ENCODE results near the gene FCRL5.
"Not testable (repeated sequence)": the region's sequence is repeated elsewhere in the genome, so short reads cannot be mapped to it uniquely, and the experiment has no call there.

Gene FCRL5

GRCh38 chr1:157551694-157552693, at the start of gene FCRL5:
Gene FCRL5, minus strand, starts transcription at chr1:157552515. Its CDS starts 153 bp downstream, at chr1:157552362.
- no peak for DNase-seq (ENCODE audit: low read depth, low spot score)

GRCh38 chr1:157600236-157600635, 47.9 kb upstream of the FCRL5 start:
- no peak for DNase-seq (ENCODE audit: low read depth, low spot score)

- DNase-seq (ENCODE audit: low read depth, low spot score), result no peak
Observed at GRCh38 chr1:157597959-157598667, 45.8 kb upstream of the FCRL5 start, which contains the start of gene FCRL4. Gene FCRL4, minus strand, starts transcription at chr1:157598085. Its CDS starts 141 bp downstream, at chr1:157597944.

GRCh38 chr1:157596384-157596783, 44.1 kb upstream of the FCRL5 start:
- DNase-seq (ENCODE audit: low read depth, low spot score), result no peak

- no peak for DNase-seq (ENCODE audit: low read depth, low spot score)
Observed at GRCh38 chr1:157595356-157595755, 43.0 kb upstream of the FCRL5 start.

- no peak for DNase-seq (ENCODE audit: low read depth, low spot score)
Observed at GRCh38 chr1:157585984-157586383, 33.7 kb upstream of the FCRL5 start.

GRCh38 chr1:157584503-157584902, 32.2 kb upstream of the FCRL5 start:
- DNase-seq (ENCODE audit: low read depth, low spot score), result no peak

GRCh38 chr1:157580828-157581210, 28.5 kb upstream of the FCRL5 start:
- no peak for DNase-seq (ENCODE audit: low read depth, low spot score)

GRCh38 chr1:157580179-157580827, 28.0 kb upstream of the FCRL5 start:
- DNase-seq (ENCODE audit: low read depth, low spot score), result peak; percentile 5

- DNase-seq (ENCODE audit: low read depth, low spot score), result no peak
Observed at GRCh38 chr1:157577420-157577819, 25.1 kb upstream of the FCRL5 start.

DNA sequence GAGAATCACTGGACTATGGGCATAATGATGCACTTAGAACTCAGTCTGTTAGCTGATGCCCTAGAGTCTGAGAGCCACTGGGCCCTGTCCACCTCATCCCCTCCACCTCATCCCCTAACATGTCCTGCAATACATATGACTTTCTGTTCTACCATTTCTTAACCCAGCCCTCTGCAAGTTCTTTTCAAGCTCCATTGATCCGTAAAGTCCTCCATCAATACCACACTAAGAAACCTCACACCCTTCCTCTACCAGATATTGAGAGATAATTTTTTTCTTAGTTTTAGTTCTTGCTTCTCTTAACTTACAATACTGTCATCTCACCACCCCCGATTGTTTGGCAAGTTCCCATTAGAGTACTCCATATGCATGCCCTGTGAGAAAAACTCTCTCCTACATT, 23.4 kb upstream of the FCRL5 start:
- no peak for DNase-seq (ENCODE audit: low read depth, low spot score)

- no peak for DNase-seq (ENCODE audit: low read depth, low spot score)
Observed at GRCh38 chr1:157574836-157575235, 22.5 kb upstream of the FCRL5 start.

GRCh38 chr1:157566484-157567300, 14.4 kb upstream of the FCRL5 start:
- no peak for DNase-seq (ENCODE audit: low read depth, low spot score)

DNA sequence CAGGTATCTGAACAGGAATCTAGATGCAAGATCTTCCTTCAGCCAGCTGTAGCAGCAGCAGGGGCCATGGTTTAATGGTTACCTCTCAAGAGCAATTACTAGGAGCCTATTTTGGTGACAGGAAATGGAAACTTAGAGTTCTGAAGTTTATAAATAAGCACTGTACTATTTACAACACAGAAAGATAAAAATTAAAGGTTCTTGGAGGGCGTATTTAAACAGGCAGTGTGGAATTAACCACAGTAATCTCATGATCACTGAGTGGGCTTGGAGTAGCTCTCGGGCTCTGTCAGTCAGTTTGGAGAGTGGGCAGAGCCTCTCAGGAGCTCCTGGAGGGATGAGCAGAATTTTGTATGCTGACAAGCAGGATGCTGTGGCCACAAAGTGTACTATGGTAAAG, 10.2 kb upstream of the FCRL5 start:
- no peak for DNase-seq (ENCODE audit: low read depth, low spot score)

DNA sequence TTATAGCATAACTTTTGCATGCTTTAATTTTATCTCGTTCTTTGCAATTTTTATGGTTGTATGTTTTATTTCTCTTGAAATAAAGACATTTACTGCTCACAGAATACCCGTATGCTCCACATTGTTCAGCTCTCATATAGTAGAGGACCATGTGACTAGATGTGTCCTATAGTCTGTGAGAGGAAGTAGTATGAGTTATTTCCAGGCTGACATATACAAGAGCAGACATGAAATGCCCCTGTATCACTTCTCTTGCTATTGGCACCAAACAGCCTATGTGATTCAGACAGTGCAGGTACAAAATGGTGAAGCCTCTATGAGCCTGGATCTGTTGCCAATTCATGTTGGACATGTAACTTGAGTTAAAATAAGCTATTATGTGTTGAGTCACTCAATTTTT, 5.8 kb upstream of the FCRL5 start:
- DNase-seq (ENCODE audit: low read depth, low spot score), result no peak

DNA sequence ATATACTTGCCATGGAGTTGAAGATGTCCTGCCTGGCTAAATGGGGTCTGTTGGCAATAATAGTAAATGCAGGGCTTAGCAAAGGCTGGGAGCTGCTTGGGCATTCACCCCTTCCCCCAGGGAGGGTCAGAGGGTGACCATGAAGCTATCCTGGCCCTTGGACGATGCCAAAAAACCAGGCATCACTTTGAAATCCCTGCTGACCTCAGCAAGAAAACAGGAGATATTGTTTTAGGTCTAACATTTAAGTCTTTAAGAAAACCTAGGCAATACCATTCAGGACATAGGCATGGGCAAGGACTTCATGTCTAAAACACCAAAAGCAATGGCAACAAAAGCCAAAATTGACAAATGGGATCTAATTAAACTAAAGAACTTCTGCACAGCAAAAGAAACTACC, 4.2 kb downstream of the FCRL5 start:
- not testable (repeated sequence) for DNase-seq (ENCODE audit: low read depth, low spot score)

DNA sequence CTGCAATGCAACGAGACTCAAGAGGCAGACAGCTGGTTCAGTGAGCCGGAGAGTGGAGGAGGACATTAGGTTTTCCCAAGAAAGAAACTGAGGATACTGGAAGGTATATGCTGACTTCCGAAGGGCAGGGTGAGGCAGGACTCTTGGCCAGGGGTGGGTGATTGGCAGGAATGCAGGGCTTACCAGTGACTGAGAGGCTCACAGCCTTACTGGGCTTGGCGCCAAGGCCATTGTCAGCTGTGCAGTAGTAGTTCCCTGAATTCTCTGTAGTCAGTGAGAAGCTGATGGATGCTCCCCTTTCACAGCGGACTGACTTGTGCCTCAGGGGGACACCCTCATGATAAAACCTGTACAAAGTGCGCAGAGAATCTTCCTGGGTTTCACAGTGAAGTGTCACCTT, 9.6 kb downstream of the FCRL5 start:
- no peak for DNase-seq (ENCODE audit: low read depth, low spot score)

DNA sequence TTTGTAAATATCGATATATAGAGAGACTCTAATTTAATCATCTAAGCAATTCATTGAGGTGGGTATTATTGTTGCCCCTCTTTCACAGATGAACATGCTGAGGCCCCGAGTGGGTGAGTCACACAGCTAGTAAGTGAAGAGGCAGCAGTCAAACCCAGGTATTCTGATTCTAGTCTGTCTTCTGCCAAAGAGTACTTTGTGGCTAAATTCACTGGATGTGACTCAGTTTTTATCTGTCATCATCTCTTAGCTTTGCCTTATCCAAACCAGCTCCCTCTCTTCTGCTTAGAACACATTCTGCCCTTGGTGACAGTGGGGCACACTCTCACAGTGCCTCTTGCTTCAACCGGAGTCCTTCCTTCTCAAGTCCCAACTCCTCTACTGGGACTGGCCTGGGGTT, 11.5 kb downstream of the FCRL5 start:
- DNase-seq (ENCODE audit: low read depth, low spot score), result no peak

DNA sequence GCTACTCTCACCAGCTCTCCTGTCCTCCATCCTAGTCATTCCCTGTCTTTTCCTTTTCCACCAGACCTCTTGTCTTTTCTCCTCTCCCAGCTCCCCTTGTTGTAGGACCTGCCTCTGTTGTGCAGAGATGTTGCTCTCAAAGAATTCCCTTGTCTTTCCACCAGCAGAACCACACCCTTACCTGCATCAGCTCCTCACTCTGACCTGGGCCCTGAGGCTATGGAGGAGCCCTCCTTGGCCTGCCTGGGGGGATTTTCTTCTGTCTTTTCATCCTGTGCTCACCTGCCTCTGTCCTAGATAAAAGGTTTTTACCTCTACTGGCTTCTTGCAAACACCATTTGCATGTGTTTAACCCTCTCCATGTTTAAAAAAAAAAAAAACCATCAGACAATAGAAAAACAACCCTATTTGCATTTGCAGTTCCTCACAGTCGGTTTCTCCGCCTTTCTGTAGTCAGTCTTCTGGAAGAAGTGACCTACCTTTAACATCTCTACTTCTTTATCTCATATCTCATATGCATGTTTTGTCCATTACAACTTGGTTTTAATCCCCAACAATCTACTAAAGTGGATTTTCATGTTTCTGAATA, 12.1 kb downstream of the FCRL5 start:
- no peak for DNase-seq (ENCODE audit: low read depth, low spot score)

- no peak for DNase-seq (ENCODE audit: low read depth, low spot score)
Observed at GRCh38 chr1:157539568-157539967, 12.7 kb downstream of the FCRL5 start.

DNA sequence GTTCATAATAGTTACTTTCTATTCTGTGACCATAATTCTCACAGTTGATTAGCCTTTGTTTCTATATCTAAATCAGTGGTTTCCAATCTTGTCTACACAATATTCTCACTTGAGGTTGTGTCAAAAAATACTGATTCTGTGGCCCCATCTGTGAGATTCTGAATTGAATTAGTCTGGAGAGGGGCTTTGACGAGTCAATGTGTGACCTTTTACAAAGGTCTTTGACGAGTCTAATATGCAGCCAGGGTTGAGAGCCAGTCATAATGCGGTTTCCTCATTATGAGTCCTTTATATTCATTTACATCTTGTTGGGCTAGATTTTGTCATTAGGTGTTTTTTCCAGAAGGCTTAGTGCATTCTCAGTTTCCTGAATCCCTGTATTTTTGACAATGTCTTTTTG, 19.7 kb downstream of the FCRL5 start:
- no peak for DNase-seq (ENCODE audit: low read depth, low spot score)

Data from activated CD4-positive, CD25-positive, alpha-beta regulatory T cell treated with anti-CD3 and anti-CD28 coated beads, Interleukin-2, amount 50 U/mL, for 16 hours (primary cell).